Hematopoietic multipotent progenitor cell treated with erythropoietin and hydrocortisone succinate and interleukin-3 and kit ligand, for 8 days (in vitro differentiated cells): ENCODE measurements around the gene FOXG1.

Source experiments
- DNase-seq: peaks from one replicate; pipeline ENCODE4 v3.0.0-alpha.2; 2015

Gene FOXG1

DNA sequence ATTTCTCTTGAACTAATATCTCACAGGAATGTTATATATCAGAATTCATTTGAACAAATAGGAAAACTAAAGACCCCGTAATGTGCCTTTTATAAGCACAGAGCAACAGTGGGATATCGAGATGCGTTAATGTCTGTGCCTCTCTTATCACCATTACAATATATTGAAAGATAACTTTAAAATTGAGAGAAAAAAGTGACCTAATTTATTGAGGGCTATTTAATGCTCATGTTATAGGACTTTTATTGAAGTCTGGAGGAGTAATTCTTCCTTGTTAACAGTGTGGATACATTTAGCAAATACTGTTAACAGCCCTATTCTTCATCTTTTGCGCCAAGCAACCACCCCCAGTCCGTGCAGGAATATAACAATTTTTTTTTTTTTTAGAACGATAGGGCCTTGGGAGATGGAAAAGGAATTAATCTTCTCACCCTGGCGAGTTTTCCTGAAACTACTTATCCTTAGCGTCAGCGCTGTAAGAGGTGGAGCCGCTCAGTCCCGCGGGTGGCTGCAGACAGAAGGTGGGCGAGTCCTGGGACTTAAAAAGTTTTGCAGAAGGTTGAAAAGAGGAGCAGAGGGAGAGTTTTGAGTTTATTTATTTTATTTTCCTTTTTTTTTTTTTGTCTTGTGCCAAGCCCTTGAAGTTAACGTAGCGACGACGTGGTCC lies 11.0 kb downstream of the FOXG1 start:
- no peak for DNase-seq

DNA sequence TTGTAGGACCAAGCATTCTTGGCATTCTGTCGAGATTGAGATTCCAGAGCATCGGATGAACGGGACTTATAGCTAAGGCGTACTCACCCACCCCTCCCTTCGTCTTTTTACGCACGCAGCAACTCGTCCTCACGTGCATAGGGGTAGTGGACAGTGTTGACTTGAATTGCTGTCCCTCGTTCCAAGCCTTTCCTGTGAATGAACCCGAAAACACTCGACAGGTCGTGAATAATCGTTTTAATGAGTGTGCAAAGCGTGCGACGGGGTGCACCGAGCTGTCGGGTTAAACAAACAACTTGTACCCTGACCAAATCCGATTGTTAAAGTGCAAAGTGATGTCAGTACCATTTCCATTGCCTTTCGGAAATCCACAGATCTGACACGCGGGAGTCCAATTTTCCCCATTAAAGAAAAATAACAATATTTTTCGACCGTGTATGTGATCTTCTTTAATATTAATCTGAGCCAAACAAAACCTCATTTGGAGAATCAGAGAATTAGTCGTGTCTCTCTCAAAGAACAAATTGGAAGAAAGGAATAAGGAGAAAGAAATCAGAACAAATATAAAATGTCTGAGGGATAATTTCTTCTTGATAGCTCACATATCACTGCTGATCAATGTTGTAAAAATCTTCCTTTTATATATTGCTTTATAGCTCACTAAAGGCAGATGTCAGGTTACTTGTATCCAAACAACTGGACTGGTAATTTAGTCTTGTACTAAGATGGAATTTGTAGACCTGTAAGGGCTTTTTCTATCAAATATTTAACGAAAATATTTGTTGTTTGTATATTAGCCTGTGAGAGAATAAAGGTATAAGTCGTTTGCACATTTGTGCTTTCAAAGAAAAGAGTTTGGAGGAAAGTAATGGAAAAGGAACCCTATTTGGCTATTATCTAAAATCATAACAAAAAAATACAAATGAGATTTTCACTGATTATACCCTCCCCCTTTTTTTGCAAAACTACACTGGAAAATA lies 11.8 kb downstream of the FOXG1 start:
- no peak for DNase-seq

DNA sequence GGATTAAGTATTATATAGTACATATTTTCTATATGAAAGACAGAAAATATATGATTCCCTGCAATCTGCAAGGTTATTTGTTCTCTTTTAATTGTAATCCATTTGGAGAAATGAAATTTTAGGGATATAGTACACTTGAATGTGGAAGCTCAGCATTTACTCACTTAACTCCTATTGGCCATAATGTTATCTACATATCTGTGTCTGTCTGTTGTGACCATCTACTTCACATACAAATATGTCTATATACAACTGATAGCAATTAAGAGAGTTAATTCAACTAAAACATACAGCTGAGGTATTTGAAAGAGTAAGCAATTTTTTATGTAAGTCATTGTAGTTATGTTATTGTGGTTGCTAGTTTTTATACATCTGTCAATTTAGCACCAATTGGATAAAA lies 12.9 kb downstream of the FOXG1 start:
- DNase-seq, result no peak

DNA sequence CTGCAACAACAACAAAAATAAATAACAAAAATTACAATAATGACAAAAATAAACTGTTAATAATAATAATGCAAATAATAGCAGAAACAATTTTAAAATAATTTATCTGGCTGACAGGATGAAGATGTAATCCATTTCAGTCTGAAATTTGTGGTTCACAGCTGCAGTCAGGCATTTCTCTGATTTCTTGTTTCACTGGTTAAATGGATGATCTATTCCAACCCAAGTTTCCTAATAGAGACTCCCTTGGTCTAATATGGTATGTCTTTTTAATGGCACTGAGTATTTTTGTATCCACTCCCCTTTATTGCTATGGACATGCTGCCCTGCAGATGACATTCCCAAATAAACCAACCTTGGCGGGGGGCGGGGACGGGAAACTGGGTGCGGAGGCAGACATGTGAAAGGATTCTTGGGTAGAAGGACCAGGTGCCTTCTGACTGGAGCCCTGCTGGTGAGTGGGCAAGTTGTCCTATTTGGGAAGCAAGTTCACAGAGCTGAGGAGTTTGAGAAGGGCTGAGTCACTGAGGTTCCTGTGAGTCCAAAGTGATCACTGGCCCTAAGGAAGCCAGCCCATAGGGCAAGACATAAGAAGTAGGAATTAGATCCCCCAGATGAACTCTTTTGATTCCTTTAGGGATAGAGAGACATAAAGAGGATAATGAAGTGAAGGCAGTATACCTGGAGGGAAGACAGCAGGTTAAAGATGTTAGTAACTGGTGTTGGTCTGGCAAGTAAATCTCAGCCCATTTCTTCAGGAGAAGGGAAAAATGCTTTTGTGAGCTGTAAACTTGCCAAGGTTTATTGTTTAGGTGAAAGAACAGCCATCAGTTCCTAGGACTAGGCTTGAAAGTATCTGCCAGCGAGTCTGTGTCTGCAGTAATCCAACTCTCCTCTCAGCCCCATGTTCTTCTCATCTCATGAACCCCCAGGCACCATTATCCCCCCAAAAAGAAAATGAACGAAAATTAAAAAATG lies 14.5 kb downstream of the FOXG1 start:
- DNase-seq, result no peak

DNA sequence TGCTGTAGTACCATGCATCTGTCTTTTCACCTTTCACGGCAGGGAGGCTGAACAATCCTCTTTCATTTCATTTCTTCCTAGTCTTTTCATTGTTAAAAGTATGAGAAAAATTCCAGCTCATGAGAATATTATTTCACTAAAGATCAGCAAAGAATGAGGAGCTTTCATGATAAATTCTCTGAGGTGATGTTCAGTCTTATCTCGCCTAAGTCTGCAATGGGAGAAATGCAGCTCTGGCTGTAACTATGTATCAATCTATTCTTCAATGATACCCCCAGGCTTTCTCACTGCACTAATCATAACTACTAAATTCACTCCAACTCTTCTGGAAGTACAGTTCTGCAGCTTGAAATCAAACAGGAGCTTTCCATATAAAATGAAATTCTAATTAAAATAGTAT lies 15.7 kb downstream of the FOXG1 start:
- DNase-seq, result no peak

DNA sequence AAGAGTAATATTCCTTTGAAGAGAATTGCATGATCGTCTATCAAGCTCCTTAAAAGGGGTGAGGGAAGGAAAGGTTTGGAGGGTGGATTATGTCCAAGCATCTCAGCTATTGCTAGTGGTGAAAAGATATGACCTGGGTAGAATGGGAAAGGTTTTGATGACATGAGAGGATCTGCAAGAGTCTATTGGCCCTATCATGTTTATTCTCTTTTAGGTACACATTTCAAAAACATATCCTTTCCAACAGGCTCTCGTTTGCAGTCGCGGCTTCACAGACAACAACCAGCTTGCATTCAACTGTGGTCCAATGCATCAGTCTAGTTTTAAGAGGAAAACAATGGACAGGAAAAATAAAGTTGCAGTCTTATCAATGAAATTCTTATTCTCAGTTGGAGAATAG lies 17.1 kb downstream of the FOXG1 start:
- no peak for DNase-seq

DNA sequence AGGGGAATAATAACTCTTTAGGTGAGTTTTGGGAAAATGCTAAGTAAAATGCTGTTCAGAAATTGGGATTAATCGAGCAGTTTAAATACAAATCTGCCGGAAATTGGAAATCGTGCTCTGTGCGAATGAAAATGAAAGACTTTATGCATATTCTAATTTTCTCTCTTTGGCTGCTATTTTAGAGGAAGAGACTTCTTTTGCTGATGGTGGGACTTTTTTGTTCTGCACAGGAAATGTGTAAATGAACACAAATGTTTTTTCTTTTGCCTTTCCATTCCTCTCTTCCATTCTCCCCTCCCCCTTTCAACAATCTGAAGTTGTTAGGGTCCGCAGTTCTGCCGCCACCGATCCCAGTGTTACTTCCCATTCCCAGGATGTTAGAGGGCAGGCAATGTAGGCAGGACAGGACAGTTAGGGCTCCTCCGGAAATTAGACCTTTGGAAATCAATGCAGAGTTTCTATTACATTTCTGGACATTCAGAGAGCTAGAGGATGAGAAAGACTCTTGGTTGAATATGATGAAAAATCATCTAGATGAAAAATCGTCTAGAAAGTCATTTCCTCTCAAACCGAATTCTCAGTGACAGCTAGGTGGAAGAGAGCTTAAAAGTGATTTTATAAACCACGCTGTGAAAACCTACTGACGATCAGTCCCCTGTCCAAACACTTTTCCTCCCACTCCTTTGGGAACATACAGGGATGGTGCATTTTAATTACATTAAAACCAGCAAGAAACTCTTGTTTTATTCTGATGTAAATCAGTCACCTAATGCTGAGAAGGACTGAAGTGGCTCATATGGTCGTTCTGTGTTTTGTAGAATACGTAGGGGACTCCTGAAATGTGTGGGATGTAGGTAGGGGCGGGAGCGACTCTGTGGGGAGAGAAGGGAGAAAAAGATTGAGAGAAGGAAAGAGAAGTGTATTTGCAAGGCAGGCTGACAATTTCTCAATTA lies 17.8 kb downstream of the FOXG1 start:
- no peak for DNase-seq

DNA sequence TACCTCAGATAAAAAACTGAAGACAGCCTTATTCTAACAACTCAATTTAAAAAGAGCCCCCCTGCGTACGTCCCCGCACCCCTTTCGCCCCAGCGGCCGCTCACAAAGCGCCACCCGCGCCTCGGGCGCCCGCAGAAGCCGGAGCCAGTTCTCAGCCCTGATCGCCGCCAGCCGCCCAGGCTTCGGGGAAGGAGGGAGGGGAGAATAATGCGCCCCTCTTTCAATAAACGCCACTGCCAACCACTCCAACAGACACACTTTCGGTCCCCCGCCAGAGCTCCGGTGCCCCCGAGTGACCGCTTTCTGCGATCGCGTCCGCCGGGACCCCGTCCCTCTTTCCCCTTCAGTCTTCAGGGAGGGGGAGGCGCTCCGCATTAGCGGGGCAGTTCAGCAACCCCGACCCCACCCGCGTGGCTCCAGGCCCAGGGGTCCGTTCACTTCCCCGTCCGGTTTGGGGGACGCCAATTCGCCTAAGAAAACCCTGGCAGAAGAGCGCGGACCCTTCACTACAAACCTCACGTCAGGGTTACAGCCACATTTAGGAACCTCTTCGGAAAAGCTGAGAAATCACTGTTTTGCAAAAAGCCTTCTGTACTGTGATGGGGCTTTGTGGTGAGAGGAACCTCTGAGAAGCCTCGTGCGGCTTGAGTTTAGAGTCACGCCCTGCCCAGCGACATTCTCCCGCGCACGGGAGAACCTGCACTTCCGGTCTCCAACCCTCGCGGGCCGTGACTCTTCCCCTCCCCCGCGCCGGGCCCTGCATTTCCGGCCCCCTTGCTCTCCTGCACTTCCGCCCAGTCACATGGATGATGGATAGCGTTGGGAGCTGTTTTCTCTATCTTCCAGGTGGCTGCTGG lies 18.7 kb downstream of the FOXG1 start:
- DNase-seq, result no peak

DNA sequence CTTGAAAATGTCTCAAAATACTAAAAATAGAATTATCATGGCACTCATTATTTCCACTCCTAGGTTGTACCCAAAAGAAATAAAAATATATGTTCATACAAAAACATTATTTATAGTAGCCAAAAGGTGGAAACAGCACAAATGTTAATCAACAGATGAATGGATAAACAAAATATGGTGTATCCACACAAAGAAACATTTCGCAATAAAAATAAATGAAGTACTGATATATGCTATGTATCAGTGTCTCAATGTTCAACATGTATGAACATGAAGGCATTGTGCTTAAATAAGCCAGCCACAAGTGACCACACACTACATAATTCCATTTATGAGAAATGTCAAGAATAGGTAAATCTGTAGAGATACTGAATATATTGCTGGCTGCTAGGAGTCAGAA lies 40.9 kb downstream of the FOXG1 start:
- no peak for DNase-seq

DNA sequence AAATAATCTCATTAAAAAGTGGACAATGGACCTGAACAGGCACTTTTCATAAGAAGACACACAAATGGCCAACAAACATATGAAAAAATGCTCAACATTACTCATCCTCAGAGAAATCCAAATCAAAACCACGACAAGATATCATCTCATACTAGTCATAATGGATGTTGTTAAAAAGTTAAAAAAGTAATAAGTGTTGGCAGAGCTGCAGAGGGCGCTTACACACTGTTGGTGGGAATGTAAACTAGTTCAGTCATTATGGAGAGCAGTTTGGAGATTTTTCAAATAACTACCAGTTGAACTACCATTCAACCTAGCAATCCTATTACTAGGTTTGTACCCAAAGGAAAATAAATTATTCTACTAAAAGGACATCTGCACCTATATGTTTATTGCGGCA lies 47.2 kb downstream of the FOXG1 start:
- no peak for DNase-seq
